Left ventricle myocardium inferior (tissue), 1 donor: ENCODE measurements around the gene BTRC. TPM values are rescaled to one million over a fixed set of nuclear protein-coding genes. Genes with fewer than 3 reads are reported as not detected.

Source experiments
- DNase-seq: peaks from one replicate; pipeline ENCODE4 v3.0.0-alpha.2; 2020
- H3K27ac ChIP-seq: fragments of 200-600 bp; replicated peaks from 2 replicates; pipeline ENCODE4 v1.8.0; 2021
- H3K27me3 ChIP-seq: fragments of 200-600 bp; 2 replicates; pipeline ENCODE4 v1.8.0; 2021; ENCODE audit warnings: low read depth
- H3K36me3 ChIP-seq: fragments of 200-600 bp; 2 replicates; pipeline ENCODE4 v1.8.0; 2021
- H3K4me1 ChIP-seq: fragments of 200-600 bp; 2 replicates; pipeline ENCODE4 v1.8.0; 2021
- H3K4me3 ChIP-seq: fragments of 200-600 bp; 2 replicates; pipeline ENCODE4 v1.8.0; 2021; ENCODE audit warnings: mild to moderate bottlenecking, moderate library complexity
- H3K9me3 ChIP-seq: fragments of 200-600 bp; replicated peaks from 2 replicates; pipeline ENCODE4 v1.8.0; 2021
- CTCF ChIP-seq: fragments of 200-600 bp; IDR thresholded peaks from 2 replicates; pipeline ENCODE4 v1.8.0; 2021; ENCODE audit warnings: antibody characterized with exemption, mild to moderate bottlenecking, borderline replicate concordance
- intact Hi-C: fragments of 100-400 bp; cut with micrococcal nuclease; formaldehyde crosslinking; loops from one replicate; pipeline ENCODE4 v1.11.0; 2022
- microRNA-seq: library from miRNA; unstranded; fragments of <30 nt; microRNA quantifications from one replicate; pipeline ENCODE4 v1.2.0, GENCODE V29; 2020
- total RNA-seq: library from RNA; stranded (reverse); fragmentation: NEBNext Ultra II Directional; extraction: Animal tissue kit (Norgen Biotek cat#: 25700); gene quantifications from one replicate; pipeline ENCODE4 v1.2.1, GENCODE V29; 2021
- donor health status: DM: no; HTN: yes; CAD: no; lungs with severe emphysema.

Gene BTRC
- total RNA-seq, 1 donor from 2014 or later = 34.8 TPM

GRCh38 chr10:101601541-101601940 is 247.6 kb downstream of the BTRC start:
- Histone ChIP-seq H3K4me1 (peaks cover 16% of the 10 kb centered on the region), H3K9me3 (no peaks in the 10 kb centered on the region), H3K4me3 (no peak overlapping the region), H3K36me3 (peaks cover 4% of the 10 kb centered on the region), H3K27ac (no peak overlapping the region), H3K27me3 (no peaks in the 10 kb centered on the region)
- no peak for TF ChIP-seq CTCF
- peak; percentile 51 for DNase-seq
- intact Hi-C loops = loop anchor here (5.0 kb wide), 1 partner anchor 181 kb away; the partner anchor contains the start of gene NPM3

GRCh38 chr10:101602761-101603398 is 248.9 kb downstream of the BTRC start:
- no peaks in the 10 kb centered on the region for H3K27me3 ChIP-seq
- H3K4me3 ChIP-seq = no peak overlapping the region
- intact Hi-C loops = loop anchor here (5.0 kb wide), 1 partner anchor 179 kb away; the partner anchor contains the start of gene NPM3
- no peak overlapping the region for H3K27ac ChIP-seq
- peak; percentile 91 for TF ChIP-seq CTCF
- H3K36me3 ChIP-seq = peaks cover 4% of the 10 kb centered on the region
- no peaks in the 10 kb centered on the region for H3K9me3 ChIP-seq
- DNase-seq = peak; percentile 65
- peaks cover 16% of the 10 kb centered on the region for H3K4me1 ChIP-seq

Small RNA genes within 50 kb of the gene (microRNA-seq; reads per million reads assigned to microRNA genes)
- gene MIR3158-1 = not detected
- gene MIR3158-2 = not detected

Other genes starting within 250 kb of the BTRC start
- not detected for gene TLX1, start 222.9 kb upstream of the BTRC start, total RNA-seq
- not detected for gene LBX1, start 124.7 kb upstream of the BTRC start, total RNA-seq
- gene POLL, start 234.1 kb downstream of the BTRC start, total RNA-seq = 16.7 TPM
- gene DPCD, start 234.2 kb downstream of the BTRC start, total RNA-seq = 24.0 TPM